GM19043 (cell line): Measurements from ENCODE around the gene ATP2B2.
"Not testable (repeated sequence)": the region's sequence is repeated elsewhere in the genome, so short reads cannot be mapped to it uniquely, and the experiment has no call there.

Experiments used
- ATAC-seq: cut with Tn5 transposase; IDR thresholded peaks from one replicate; pipeline ENCODE4 v1.9.1; 2021; ENCODE audit warnings: low read depth; ENCODE audit not compliant: unreplicated experiment

Gene ATP2B2

DNA sequence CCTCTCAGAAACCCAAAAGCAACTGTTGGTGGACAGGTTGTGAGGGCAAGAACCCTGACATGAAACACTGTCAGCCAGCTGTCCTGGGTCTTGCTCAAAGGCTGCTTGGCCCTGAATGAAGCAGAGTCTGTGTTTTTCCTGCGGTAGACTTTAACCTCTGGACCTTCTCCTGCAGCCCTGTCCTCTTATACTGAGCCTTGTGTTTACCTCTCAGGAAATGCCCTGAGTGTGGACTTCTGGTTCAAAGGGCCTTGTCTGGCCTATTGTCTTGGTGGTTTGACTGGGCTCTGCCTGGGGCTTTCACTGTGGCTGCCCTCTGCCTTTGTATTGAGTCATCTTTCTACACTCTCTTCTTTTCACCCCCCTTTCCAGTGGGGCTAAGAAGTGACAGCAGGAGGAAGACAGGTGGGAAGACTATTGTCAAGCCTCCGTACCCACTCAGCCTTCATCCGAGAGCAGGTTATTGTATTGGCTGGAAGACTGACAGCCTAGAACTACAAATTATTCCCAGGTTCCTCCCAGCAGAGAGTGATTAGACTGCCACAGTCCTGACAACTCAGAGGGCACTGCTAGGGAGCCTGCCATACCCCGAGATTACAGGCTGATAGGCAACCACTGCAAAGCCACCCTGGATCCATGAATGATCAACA lies 187.9 kb downstream of the ATP2B2 start:
- no peak for ATAC-seq

DNA sequence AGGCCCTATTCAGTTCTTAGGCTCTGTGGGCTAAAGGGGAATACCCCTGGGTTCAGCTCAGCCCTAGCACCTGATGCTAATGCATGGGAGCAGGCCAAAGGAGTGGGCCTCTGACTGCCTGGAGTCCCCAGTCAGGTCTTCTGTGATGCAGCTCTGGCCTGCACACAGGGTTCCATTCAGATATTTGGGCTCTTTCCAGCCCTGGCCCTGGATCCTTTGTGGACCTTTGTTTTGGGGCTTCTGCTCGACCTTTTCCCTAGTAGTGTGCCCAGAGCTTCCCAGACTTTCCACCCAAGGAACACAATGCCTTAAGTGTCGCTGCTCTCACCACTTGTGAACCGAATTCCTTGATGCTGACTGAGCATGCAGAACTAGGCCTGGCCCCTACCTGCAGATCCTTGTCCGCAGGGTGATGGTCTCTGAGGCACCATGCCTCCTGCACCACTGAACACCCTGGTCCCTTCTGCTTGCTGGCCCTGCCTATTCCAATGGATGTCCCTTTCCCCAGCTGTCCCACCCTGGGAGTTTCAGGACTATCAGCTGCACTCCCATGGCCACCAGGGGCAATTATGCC lies 189.5 kb downstream of the ATP2B2 start:
- no peak for ATAC-seq

DNA sequence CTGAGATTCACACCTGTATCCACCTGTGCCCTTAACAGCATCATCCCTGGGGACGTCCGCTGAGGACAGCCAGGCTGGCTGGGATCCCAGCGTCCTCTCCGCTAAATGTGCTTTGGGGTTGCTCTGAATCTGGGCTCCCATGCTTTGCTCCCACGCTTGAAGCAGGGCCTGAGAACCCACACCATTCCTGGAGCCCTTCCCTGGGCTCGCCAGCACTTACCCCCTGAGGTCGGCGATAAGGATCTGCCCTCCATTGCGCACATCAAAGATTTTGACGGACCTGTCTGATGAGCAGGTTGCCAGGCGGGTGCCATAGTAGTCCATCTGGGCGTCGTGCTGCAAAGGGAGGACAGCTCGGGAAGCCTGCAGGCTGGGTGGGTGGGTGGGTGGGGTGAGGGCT lies 190.3 kb downstream of the ATP2B2 start:
- no peak for ATAC-seq

DNA sequence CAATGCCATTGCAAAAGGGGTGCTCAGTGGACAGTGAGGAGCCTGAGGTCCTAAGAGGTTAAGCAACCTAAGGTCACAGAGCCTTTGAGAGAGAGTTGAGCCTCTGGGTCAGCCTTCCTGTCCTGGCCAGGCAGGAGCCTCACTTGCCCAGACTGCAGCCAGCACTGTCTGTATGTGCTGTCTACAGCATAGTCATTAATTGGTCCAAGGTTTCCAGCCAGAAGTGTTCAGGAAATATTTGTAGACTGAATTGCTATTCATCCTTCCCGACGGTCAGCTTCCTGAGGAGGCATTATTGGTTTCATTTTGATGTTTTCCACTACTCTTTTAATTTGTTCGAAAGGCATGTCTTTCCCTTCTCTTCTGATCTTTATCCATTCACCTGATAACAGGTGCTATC lies 192.5 kb downstream of the ATP2B2 start:
- ATAC-seq: no peak

DNA sequence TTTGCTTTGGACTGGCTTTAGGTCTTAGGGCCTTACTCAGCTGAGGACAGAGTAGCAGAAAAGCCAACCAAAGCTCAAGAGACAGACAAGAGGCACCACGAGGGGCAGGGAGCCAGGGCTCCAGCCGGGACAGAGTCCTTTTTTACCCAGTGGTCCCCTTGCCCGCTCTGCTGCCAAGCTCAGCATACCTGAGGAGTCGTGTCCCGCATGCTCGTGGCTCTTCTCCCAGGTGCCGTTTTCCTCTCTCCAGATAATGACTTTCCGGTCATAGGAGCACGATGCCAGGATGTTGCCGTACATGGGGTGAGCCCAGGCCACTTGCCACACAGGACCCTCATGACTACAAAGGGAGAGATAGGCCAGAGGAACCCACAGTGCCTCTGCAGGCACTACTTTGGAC lies 193.0 kb downstream of the ATP2B2 start:
- ATAC-seq: no peak

DNA sequence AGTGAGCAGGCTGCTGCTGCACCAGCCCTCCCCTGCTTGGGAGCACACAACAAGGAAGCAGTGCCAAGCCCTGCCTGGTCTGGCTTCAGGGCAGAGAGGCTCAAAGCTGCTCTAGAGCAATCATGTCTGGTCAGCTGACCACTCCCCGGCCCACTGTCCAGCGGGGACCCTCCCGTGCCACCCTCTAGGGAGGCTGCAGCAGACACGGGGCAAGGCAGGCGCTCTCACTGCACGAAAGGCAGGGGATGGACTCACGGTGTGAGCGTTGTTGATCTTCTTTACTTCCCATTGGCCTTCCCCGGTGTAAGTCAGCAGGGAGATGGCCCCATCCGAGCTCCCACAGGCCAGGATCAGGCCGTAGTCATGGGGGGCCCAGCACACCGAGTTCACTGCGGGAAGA lies 193.7 kb downstream of the ATP2B2 start:
- no peak for ATAC-seq

DNA sequence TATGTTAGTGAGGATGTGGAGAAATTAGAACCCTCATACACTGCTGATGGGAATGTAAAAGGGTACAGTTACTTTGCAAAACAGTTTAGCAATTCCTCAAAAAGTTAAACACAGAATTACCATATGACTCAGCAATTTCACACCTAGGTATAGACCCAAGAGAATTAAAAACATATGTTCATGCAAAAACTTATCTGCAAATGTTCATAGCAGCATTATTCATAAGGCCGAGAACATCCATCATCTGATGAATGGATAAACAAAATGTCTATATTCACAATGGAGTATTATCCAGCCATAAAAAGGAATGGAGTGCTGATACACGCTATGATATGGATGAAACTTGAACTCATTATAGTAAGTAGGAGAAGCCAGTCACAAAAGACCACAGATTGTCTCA lies 194.8 kb downstream of the ATP2B2 start:
- ATAC-seq: no peak

DNA sequence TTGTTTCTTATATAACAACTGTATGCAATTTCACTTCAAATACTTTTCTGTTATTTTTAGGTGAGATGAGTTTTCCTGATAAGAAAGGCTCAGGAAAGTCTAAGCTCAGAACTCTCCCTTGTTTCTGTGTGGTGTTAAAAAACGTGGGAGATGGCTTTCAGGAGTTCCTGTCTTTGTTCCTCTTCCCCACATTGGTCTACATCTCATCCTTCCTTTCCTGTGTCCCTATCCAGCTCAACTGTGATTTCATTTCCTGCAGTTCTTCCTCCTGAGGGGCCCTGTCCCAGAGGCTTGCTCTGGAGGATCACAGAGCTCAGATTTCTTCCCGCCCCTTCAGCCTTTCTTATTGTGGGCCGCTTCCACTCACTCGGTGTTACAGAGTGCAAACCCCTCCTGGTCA lies 195.7 kb downstream of the ATP2B2 start:
- no peak for ATAC-seq

DNA sequence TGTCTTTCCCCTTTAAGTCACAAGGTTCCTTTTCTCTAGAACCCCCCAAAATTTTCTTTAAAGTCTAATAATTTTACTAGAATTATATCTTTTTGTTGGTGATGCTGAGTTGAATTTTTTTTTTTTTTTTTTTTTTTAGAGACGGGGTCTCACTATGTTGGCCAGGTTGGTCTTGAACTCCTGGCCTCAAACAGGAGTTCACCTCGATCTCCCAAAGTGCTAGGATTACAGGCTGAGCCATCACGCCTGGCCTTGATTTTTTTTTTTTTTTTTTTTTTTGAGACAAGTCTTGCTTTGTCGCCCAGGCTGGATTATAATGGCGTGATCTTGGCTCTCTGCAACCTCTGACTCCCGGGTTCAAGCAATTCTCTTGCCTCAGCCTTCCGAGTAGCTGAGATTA lies 196.7 kb downstream of the ATP2B2 start:
- ATAC-seq: no peak

DNA sequence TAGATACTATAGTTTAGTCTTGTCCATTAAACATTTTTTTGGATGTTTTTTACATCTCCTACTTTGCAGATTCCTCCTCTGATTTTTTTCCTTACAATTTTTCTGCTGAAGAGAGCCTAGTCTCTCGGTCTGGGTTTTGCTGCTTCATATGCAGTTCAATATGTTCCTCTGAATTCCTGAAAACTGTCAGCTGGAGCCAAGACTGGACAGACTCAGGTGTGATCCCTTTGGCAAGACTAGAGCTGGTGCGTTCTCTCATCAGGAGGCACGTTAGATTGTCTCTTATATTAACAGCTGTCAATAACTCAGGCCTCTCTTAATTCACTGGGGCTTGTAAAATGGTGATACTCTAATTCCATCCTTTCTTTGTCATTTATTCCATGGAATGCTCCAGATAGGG lies 199.2 kb downstream of the ATP2B2 start:
- no peak for ATAC-seq

DNA sequence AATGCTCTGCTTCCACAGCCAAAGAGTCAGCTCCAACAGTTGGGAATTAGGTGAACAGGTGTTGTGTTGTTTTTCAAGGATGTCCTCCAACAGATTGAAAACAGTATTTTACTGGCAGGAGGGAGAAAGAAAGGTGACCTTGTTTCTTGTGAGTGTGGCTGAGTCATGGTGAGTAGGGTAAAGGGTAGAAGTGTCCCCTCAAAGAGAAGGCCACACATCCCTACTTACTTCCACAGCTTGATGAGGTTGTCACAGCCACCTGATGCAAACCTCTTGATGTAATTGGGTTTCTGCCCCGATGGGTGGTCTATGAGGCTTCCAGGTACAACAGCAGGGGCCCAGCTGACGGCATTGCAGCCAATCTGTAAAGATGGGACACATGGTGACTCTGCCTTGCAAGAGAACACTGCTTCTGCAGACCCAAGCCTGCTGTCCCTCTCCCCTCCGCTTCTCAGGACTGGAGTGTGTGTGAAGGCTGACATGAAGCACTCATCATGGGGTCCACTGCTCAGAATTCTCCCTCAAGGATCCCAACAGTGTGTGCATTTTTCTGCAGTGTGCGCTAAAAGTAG lies 200.0 kb downstream of the ATP2B2 start:
- no peak for ATAC-seq

DNA sequence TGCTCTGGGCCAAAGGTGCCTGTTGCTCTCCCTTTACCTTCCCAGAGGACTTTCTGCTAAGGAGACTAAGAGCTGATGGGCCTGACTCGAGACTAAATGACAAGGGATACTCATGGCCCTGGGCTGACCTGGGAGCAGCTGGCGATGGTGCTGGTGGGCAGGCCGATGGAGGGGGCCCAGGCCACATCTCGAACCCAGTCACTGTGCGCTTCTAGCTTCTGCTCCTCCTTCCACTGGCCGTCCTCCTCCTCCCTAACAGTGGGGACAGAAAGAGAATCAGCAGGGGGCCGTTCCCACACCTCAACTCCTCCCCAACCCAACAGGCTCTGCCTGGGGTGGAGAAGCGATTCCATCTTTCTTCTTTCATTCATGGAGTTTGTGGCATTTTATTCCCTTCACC lies 200.5 kb downstream of the ATP2B2 start:
- no peak for ATAC-seq

DNA sequence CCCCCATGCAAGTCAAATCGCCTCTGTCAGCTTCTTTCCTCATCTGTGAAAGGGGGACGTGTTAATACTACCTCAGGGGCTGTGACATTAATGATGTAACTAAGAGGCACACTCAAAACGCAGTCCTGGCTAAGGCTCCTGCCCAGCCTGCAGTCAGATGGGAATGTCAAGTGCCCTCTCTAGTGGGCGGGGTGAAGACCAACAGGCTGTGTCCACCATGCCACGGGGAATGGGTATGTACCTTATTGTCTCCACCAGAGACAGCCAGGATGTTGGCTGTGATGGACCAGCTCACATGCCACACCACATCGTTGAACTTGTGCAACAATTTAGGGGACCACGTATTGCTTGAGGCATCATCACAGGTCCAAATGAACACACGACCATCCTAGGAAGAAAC lies 201.6 kb downstream of the ATP2B2 start:
- ATAC-seq: no peak

DNA sequence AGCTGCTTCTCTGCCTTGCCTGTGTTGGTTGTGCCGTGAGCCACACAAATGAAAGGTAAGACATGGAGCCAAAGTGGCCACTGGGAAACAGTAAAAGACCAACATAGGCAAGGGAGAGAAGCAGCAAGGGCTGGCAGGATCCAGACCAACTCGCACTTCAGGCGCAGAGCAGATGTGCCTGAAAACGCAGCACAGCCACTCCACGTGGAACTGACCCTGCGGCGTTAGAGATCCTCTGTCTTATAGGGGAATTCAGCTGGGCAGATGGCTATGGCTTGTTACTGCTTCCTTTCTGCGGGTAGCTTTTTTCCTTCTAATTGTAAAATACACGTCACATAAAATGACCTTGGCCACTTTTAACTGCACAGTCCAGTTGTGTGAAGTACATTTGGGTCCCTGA lies 202.3 kb downstream of the ATP2B2 start:
- ATAC-seq: no peak

DNA sequence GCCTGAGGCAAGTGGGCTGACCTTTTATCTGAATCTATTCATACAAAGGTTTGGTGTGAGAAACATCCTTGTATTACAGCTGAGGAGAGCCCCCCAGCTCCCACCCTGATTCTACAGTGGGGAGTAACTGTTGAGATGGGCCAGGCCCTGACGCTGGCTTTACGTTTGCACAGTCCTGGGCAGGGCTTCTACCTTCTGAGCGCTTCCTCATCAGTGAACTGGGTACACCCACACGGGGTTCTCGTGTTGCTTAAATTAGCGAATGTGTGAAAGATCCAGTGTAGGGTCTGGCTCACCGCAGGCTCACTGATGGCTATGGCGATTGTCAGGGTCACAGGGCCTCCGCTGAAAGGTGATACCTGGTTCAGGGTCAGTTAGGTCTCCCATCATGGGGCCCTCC lies 205.3 kb downstream of the ATP2B2 start:
- no peak for ATAC-seq

DNA sequence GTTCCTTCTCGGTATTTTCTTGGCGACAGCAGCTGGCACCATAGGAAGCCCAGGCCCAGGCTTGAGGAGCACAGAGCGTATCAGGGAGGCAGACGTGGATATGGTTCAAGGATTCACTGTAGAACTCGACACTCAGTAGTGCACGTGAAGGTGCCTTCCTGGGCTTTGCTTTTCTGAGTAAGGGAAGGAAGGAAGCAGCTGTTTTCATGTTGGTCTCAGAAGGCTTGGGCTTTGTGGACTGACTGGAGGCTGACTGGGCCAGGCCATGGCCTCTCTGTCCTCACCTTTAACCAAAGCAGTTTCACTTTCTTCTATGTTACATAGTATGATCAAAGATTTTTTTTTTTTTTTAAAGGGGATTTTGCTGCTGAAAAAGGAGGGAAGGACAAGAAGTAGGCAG lies 205.7 kb downstream of the ATP2B2 start:
- no peak for ATAC-seq

DNA sequence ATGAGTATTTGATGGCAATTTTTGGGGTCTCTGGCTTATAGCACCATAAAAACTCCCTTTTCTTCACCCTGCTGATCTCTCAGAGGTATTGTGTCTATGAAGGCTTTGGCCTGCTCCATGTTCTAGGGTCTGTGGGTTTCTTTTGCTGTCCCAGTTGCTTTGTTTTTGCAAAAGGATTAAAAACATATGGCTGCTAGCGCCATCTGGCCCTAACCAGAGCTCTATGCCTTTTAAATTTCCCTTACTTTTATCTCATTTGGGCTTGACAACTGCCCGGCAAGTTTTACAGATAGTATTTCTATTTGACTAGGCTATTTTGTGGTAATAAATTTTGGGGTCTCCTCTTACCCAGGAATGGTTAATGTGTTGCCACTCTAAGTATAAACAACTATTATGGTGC lies 206.2 kb downstream of the ATP2B2 start:
- ATAC-seq: no peak

DNA sequence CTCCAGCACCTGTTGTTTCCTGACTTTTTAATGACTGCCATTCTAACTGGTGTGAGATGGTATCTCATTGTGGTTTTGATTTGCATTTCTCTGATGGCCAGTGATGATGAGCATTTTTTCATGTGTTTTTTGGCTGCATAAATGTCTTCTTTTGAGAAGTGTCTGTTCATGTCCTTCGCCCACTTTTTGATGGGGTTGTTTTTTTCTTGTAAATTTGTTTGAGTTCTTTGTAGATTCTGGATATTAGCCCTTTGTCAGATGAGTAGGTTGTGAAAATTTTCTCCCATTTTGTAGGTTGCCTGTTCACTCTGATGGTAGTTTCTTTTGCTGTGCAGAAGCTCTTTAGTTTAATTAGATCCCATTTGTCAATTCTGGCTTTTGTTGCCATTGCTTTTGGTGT lies 207.3 kb downstream of the ATP2B2 start:
- not testable (repeated sequence) for ATAC-seq

DNA sequence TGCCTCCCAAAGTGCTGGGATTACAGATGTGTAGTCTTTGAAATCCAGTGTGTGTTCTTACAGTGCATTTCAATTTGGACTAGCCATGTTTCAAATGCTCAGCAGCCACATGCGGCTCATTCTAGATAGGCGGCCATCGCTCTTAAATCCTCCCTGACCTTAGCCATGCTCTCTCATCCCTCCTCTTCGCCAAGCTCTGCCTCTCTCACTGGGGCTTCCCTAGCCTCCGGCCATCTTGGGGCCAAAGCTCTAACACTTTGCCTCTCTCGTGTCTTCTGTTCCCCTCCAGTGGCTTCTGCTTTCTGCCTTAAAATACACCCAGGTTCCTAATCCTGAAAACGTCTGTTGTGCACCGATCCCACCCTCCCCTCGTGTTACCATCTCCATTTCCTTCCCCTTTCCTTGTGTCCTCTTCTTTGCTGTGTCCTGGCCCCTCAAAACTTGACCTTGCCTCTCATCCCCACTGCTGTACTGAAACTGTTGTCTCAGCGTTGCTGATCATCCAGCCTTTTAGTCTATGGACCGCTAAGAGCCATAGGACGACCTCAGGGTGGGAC lies 211.3 kb downstream of the ATP2B2 start:
- ATAC-seq: no peak

DNA sequence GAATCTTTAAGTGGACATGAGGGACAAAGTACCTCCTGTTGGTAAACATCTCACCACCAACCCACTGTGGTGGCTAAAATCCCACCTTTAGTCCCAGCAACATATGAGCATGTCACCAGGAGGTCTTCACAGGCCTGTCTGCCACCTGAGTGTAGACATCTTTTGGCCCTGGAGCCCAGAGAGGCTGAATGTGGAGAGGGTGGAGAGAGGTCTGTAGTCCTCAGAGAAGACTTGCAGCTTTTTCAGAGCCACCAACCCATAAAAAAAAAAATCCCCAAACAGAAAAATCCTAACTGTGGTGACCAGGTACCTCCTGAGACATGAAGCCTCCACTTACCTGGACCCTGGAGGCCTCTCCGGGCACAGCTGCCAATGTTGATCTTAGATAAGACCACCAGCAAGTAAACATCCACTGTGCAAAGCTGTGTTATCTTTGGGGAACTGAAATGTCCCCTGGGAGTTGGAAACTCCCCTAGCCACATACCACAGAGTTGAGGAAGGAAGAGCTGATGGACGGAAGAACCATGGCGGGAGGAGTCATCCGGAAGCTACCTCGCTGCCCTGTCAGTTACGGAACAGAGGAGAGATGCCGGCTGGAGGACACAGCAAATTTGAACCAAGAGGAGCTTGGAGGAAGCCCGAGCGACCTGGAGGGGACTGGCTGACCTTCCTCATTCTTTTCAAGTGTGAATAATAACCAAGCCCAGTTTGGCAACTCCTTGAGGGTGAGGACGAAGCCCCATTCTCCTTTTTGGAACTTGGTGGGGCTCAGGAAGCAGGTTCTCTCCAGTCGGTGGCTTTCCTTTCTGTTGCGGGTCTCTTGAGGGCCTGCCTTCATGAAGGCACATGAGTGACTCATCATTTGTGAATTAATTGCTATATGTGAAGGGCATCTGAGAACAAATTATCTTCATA lies 212.6 kb downstream of the ATP2B2 start, which contains the start of gene GHRL:
Gene GHRL, minus strand, starts transcription at position 443 of the 915 bp plus-strand sequence. CDS start 2,767 bp downstream, outside the sequence.
- ATAC-seq: peak; percentile 83

DNA sequence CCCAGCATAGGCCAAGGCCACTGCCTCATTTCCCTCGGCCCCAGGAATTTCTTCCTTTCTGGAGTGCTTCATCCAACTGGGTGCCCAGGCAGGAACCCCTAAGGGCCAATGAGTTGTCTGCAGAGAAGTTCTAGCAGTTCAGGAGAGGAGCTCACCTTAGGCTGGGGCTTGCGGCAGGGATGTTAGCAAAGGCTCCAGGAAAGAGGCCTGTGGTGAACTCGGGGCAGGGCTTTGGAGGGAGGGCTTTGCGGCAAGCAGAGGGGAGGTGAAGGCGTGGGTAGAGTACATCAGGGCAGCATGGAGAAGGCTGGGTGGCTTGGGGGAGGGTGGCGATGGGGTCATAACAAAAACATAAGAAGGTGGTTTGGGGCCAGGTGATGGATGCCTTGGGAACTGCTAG lies 213.7 kb downstream of the ATP2B2 start:
- ATAC-seq: no peak
